ENCODE measurements around the gene ARHGEF11. TPM values are rescaled to one million over a fixed set of nuclear protein-coding genes. Genes with fewer than 3 reads are reported as not detected.

Gene ARHGEF11
- total RNA-seq, 8 experiments from 2014 or later = 19.5 to 41.2 (median 29.8) TPM

DNA sequence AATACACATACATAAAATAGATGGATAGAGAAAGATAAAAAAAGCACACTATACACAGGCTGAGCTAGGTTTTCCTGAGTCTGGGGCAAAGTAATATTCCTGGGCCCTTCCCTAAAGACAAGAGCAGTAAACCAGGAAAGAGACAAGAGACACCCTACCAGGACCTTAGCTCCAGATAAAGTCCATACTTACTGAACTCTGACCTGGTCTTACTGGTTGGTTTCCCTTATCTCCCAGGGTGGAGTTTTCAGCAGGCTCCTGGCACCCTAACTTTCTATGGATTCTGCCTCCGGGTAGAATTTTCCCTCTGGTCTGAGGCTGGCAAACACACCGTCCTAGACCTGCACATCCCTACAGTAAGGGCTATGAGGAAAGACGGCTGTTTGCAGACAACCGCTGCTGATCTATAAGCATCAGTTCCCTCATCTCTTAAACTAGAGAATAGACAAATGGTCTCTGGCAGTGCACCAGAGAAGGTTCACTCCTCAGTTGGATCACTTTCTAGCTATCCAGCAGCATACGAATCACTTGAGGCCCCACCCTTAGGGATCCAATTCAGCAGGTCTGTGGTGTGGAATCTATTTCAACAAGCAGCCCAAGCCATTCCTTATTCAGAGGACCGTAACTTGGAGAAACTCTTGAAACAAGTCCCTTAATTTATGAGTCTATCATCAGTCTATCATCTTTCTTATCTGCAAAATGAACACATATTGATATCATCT lies 52.0 kb downstream of the ARHGEF11 start:
- in situ Hi-C loops (cut with MboI; ENCODE audit: low pct_unique_long_range_greater_than_20kb in 2 of 9, low sequenced_read_pairs in 9 of 9, unreplicated experiment in 9 of 9) = no loop called here
- peak in 2 of 8 experiments; percentile 63 to 67 for ATAC-seq (replicated peaks in 6 of 8)
- WGBS, 10 experiments = 79 to 100% (median 98%) methylated on average over 1 to 6 of the region's 6 CpGs; no CpG with 5 or more reads in 1 of the 10 experiments

DNA sequence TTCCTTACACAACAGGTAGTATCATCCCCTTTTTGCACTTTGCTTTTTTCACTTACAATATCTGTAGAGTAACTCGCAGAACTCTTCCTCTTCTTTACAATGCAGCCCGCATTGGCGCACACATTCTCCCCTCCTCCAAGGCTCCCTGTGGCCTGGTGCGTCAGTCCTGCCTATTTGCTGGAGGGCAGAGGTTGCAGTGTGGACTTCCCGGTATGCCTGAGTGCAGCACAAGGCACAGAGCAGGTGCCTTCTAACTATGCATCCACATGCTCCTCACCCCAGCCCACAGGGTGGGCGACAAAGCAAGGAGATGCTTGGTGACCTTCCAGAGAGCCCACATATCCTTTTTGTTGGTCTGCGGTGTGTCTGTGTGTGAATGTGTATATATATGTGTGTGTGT lies 53.3 kb downstream of the ARHGEF11 start:
- ATAC-seq (replicated peaks in 6 of 8) = no peak

More for the DNA sequence above, 52.0 kb downstream of the ARHGEF11 start:
- Histone ChIP-seq H3K27ac (no peak overlapping the region), H3K4me3 (no peak overlapping the region), H3K4me1 (replicated peaks in 1 of 2) (no peaks in the 10 kb centered on the region)

GRCh38 chr1:156987715-156988114 lies 57.8 kb downstream of the ARHGEF11 start:
- in situ Hi-C loops (cut with MboI; ENCODE audit: low pct_unique_long_range_greater_than_20kb in 2 of 9, low sequenced_read_pairs in 9 of 9, unreplicated experiment in 9 of 9) = no loop called here
- H3K4me1 ChIP-seq (replicated peaks in 1 of 2) = no peaks in the 10 kb centered on the region
- ATAC-seq (replicated peaks in 6 of 8) = no peak
- H3K27ac ChIP-seq = no peak overlapping the region
- WGBS, 10 experiments = 81 to 100% (median 97%) methylated on average over 1 to 6 of the region's 6 CpGs
- no peak overlapping the region for H3K4me3 ChIP-seq

More for the DNA sequence above, 53.3 kb downstream of the ARHGEF11 start:
- no peak overlapping the region for H3K4me3 ChIP-seq
- in situ Hi-C loops (cut with MboI; ENCODE audit: low pct_unique_long_range_greater_than_20kb in 2 of 9, low sequenced_read_pairs in 9 of 9, unreplicated experiment in 9 of 9) = no loop called here
- H3K27ac ChIP-seq = no peak overlapping the region
- no peaks in the 10 kb centered on the region for H3K4me1 ChIP-seq (replicated peaks in 1 of 2)
- 80 to 97% (median 88%) methylated on average over 2 to 7 of the region's 7 CpGs; no CpG with 5 or more reads in 1 of the 10 experiments for WGBS, 10 experiments

DNA sequence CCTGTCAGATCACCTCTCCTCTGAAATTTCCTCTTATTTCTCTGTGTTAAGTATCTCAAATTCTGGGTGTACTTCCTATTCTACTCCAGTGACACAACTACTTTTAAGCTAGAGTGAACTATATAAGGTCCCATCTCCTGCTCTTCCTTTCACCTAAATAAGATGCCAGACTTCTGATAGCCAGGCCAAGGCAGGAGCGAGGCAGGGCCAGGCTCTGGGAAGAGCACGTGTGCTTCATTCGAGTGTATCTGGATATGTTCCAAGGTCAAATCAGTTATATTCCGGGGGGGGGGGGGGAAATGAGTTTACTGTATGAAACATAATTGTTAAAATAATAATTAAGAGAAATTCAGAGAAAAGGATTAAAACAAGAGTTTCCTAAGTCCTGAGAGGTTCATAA lies 65.0 kb downstream of the ARHGEF11 start:
- H3K4me3 ChIP-seq = no peak overlapping the region
- no peak overlapping the region for H3K27ac ChIP-seq
- no peaks in the 10 kb centered on the region for H3K4me1 ChIP-seq (replicated peaks in 1 of 2)
- 66 to 100% (median 100%) methylated on average over 1 to 4 of the region's 4 CpGs; no CpG with 5 or more reads in 3 of the 10 experiments for WGBS, 10 experiments
- ATAC-seq (replicated peaks in 6 of 8) = no peak
- in situ Hi-C loops (cut with MboI; ENCODE audit: low pct_unique_long_range_greater_than_20kb in 2 of 9, low sequenced_read_pairs in 9 of 9, unreplicated experiment in 9 of 9) = no loop called here

DNA sequence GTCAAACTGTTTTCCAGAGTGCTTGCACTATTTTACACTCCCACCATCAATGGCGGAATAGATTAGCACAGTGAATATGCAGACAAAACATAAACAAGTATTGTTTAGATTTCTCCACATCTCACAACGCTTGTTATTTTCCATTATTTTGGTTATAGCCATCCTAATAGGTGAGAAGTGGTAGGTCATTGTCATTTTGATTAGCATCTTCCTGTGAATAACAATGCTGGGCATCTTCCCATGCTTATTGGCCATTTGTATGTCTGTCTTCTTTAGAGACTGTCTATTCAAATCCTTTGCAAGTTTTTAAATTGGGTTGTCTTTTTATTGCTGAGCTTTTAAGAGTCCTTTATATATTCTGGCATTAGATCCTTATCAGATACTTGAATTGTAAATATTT lies 70.5 kb downstream of the ARHGEF11 start:
- in situ Hi-C loops (cut with MboI; ENCODE audit: low pct_unique_long_range_greater_than_20kb in 2 of 9, low sequenced_read_pairs in 9 of 9, unreplicated experiment in 9 of 9) = no loop called here
- WGBS, 10 experiments = 60 to 100% (median 79%) methylated on average over 1 to 2 of the region's 2 CpGs; no CpG with 5 or more reads in 1 of the 10 experiments
- ATAC-seq (replicated peaks in 6 of 8) = no peak

GRCh38 chr1:156973417-156973816 lies 72.1 kb downstream of the ARHGEF11 start:
- Histone ChIP-seq H3K4me3 (no peak overlapping the region), H3K27ac (no peak overlapping the region), H3K4me1 (replicated peaks in 1 of 2) (no peaks in the 10 kb centered on the region)
- ATAC-seq (replicated peaks in 6 of 8) = no peak
- WGBS, 10 experiments = 76 to 100% (median 97%) methylated on average over 1 to 2 of the region's 2 CpGs; no CpG with 5 or more reads in 3 of the 10 experiments
- in situ Hi-C loops (cut with MboI; ENCODE audit: low pct_unique_long_range_greater_than_20kb in 2 of 9, low sequenced_read_pairs in 9 of 9, unreplicated experiment in 9 of 9) = loop anchor here in 1 of 9 experiments (25.0 kb wide), 1 partner anchor 89 kb away; no protein-coding TSS in a partner anchor

More for the DNA sequence above, 70.5 kb downstream of the ARHGEF11 start:
- H3K4me1 ChIP-seq (replicated peaks in 1 of 2) = no peaks in the 10 kb centered on the region
- H3K27ac ChIP-seq = no peak overlapping the region
- H3K4me3 ChIP-seq = no peak overlapping the region

- no peaks in the 10 kb centered on the region for H3K4me1 ChIP-seq (replicated peaks in 1 of 2)
- in situ Hi-C loops (cut with MboI; ENCODE audit: low pct_unique_long_range_greater_than_20kb in 2 of 9, low sequenced_read_pairs in 9 of 9, unreplicated experiment in 9 of 9) = loop anchor here in 1 of 9 experiments (25.0 kb wide), 1 partner anchor 92 kb away; no protein-coding TSS in a partner anchor
- no peak overlapping the region for H3K4me3 ChIP-seq
- no peak overlapping the region for H3K27ac ChIP-seq
- peak in 2 of 8 experiments; percentile 15 to 20 for ATAC-seq (replicated peaks in 6 of 8)
- WGBS, 10 experiments = 73 to 100% (median 96%) methylated on average over 1 to 3 of the region's 3 CpGs; no CpG with 5 or more reads in 1 of the 10 experiments
Observed at GRCh38 chr1:156970017-156970416, 75.5 kb downstream of the ARHGEF11 start.

DNA sequence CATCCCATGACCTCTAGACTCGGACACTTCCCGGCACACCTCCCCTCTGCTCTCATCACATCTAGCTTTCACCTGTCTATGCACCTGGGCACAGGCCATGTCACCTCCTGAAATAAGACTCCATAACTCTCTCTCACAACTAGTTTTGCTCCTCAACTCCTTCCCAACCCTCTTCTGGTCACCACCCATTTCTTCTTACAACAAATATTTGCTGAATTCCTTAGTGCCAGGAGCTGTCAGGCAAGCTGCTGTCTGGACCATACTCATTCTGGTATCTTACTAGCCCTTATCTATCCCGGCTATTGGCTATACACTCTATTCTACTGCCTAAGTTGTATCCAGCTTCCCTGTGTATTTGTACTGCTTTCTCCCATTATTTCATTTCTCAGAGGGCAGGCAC lies 76.0 kb downstream of the ARHGEF11 start:
- ATAC-seq (replicated peaks in 6 of 8) = no peak
- H3K4me3 ChIP-seq = no peak overlapping the region
- no peaks in the 10 kb centered on the region for H3K4me1 ChIP-seq (replicated peaks in 1 of 2)
- in situ Hi-C loops (cut with MboI; ENCODE audit: low pct_unique_long_range_greater_than_20kb in 2 of 9, low sequenced_read_pairs in 9 of 9, unreplicated experiment in 9 of 9) = loop anchor here in 1 of 9 experiments (25.0 kb wide), 1 partner anchor 93 kb away; no protein-coding TSS in a partner anchor
- H3K27ac ChIP-seq = no peak overlapping the region
- WGBS, 10 experiments = 60 to 100% (median 100%) methylated on average over 1 to 3 of the region's 3 CpGs

DNA sequence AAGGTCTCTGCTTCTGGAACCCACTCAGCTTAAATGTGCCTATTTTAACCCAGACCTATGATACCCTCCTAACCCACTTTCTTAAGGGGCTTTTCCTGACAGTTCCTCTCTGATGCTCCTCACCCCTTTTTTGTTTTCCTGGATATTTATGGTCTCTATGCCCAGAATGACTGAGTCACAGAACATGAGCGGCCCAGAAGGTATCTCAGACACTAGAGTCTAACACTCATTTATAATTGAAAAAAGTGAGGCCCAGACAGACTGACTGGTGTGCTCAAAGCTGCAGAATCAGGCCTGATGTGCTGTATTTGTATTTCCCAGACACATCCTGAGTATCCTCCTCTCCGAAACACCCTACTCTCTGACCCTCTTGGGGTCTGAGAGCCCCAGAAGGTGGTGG lies 81.1 kb downstream of the ARHGEF11 start:
- H3K27ac ChIP-seq = no peak overlapping the region
- no peak for ATAC-seq (replicated peaks in 6 of 8)
- in situ Hi-C loops (cut with MboI; ENCODE audit: low pct_unique_long_range_greater_than_20kb in 2 of 9, low sequenced_read_pairs in 9 of 9, unreplicated experiment in 9 of 9) = loop anchor here in 1 of 9 experiments (25.0 kb wide), 1 partner anchor 98 kb away; no protein-coding TSS in a partner anchor
- WGBS, 10 experiments = 90 to 100% (median 100%) methylated on average over 1 to 2 of the region's 2 CpGs; no CpG with 5 or more reads in 2 of the 10 experiments
- no peaks in the 10 kb centered on the region for H3K4me1 ChIP-seq (replicated peaks in 1 of 2)
- H3K4me3 ChIP-seq = no peak overlapping the region

GRCh38 chr1:156963621-156964020 lies 81.9 kb downstream of the ARHGEF11 start:
- WGBS, 10 experiments = 57 to 87% (median 70%) methylated on average over 1 to 3 of the region's 3 CpGs; no CpG with 5 or more reads in 4 of the 10 experiments
- in situ Hi-C loops (cut with MboI; ENCODE audit: low pct_unique_long_range_greater_than_20kb in 2 of 9, low sequenced_read_pairs in 9 of 9, unreplicated experiment in 9 of 9) = loop anchor here in 1 of 9 experiments (25.0 kb wide), 1 partner anchor 99 kb away; no protein-coding TSS in a partner anchor
- no peak overlapping the region for H3K4me3 ChIP-seq
- H3K27ac ChIP-seq = no peak overlapping the region
- ATAC-seq (replicated peaks in 6 of 8) = peak in 3 of 8 experiments; percentile 55 to 66 (median 56)
- H3K4me1 ChIP-seq (replicated peaks in 1 of 2) = no peaks in the 10 kb centered on the region

DNA sequence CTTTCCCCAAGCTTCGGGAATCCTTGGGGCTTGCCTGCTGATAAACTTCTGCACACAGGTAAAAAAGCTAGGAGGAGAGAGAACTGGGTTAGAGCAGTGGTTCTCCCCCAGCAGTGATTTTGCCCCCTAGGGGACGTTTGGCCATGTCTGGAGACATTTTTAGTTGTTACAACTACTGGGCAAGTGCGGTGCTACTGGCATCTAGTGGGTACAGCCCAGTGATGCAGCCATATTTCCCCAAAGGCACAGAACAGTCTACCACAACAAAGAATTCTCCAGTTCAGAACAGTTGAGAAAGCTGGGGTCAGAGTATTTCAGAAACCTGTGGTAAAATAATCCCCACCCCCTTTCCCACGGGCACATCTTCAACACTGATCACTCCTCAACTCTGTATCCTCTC lies 83.8 kb downstream of the ARHGEF11 start:
- Histone ChIP-seq H3K27ac (no peak overlapping the region), H3K4me1 (replicated peaks in 1 of 2) (no peaks in the 10 kb centered on the region), H3K4me3 (no peak overlapping the region)
- in situ Hi-C loops (cut with MboI; ENCODE audit: low pct_unique_long_range_greater_than_20kb in 2 of 9, low sequenced_read_pairs in 9 of 9, unreplicated experiment in 9 of 9) = loop anchor here in 1 of 9 experiments (25.0 kb wide), 1 partner anchor 101 kb away; no protein-coding TSS in a partner anchor
- 40 to 86% (median 72%) methylated on average over 1 to 4 of the region's 4 CpGs; no CpG with 5 or more reads in 4 of the 10 experiments for WGBS, 10 experiments
- peak in 1 of 8 experiments; percentile 45 for ATAC-seq (replicated peaks in 6 of 8)

DNA sequence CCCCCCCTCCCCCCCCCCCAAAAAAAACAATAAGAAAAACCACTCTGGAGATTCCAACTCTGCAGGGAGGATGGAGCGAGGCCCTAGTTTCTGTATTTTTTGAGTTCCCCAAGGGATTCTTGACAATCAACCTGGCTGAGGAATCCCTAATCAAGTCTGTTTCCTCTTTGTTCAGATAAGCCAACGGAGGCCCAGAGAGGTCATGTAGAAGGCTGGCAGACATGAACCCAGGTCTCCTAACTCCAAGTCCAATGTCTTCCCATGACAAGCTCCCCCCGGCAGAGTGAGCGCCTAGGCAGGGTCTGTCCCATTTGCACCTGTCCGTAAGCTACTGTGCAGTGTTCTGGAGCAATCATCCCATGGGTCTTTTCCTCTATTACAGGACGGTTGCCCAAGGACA lies 85.6 kb downstream of the ARHGEF11 start:
- ATAC-seq (replicated peaks in 6 of 8) = no peak
- Histone ChIP-seq H3K4me1 (replicated peaks in 1 of 2) (no peaks in the 10 kb centered on the region), H3K4me3 (no peak overlapping the region), H3K27ac (no peak overlapping the region)
- in situ Hi-C loops (cut with MboI; ENCODE audit: low pct_unique_long_range_greater_than_20kb in 2 of 9, low sequenced_read_pairs in 9 of 9, unreplicated experiment in 9 of 9) = loop anchor here in 1 of 9 experiments (25.0 kb wide), 1 partner anchor 102 kb away; no protein-coding TSS in a partner anchor
- WGBS, 10 experiments = 90 to 100% (median 98%) methylated on average over 1 to 4 of the region's 6 CpGs; no CpG with 5 or more reads in 4 of the 10 experiments

- no peak overlapping the region for H3K27ac ChIP-seq
- H3K4me1 ChIP-seq (replicated peaks in 1 of 2) = no peaks in the 10 kb centered on the region
- in situ Hi-C loops (cut with MboI; ENCODE audit: low pct_unique_long_range_greater_than_20kb in 2 of 9, low sequenced_read_pairs in 9 of 9, unreplicated experiment in 9 of 9) = loop anchor here in 1 of 9 experiments (25.0 kb wide), 1 partner anchor 103 kb away; no protein-coding TSS in a partner anchor
- ATAC-seq (replicated peaks in 6 of 8) = peak; percentile 60 to 99 (median 98)
- H3K4me3 ChIP-seq = no peak overlapping the region
- 21 to 86% (median 53%) methylated on average over 2 of the region's 2 CpGs; no CpG with 5 or more reads in 4 of the 10 experiments for WGBS, 10 experiments
Observed at GRCh38 chr1:156959414-156959813, 86.1 kb downstream of the ARHGEF11 start.

Data from motor neuron (in vitro differentiated cells).